ENCODE data around the gene PLEKHH1.
"Not testable (repeated sequence)": the region's sequence is repeated elsewhere in the genome, so short reads cannot be mapped to it uniquely, and the experiment has no call there.

The PLEKHH1 gene

GRCh38 chr14:67529947-67530935 is 2.8 kb upstream of the PLEKHH1 start:
- in situ Hi-C loops (cut with MboI; ENCODE audit: low sequenced_read_pairs), result no loop called here

- in situ Hi-C loops (cut with MboI; ENCODE audit: low sequenced_read_pairs), result no loop called here
These were observed 488 bp upstream of the PLEKHH1 start for GRCh38 chr14:67532606-67532997.

- in situ Hi-C loops (cut with MboI; ENCODE audit: low sequenced_read_pairs), result no loop called here
These were observed 630 bp downstream of the PLEKHH1 start for GRCh38 chr14:67533754-67534085.

GRCh38 chr14:67536087-67536486 is 3.0 kb downstream of the PLEKHH1 start:
- in situ Hi-C loops (cut with MboI; ENCODE audit: low sequenced_read_pairs), result no loop called here

GRCh38 chr14:67537736-67538135 is 4.6 kb downstream of the PLEKHH1 start:
- in situ Hi-C loops (cut with MboI; ENCODE audit: low sequenced_read_pairs), result no loop called here

- in situ Hi-C loops (cut with MboI; ENCODE audit: low sequenced_read_pairs), result no loop called here
These were observed 5.4 kb downstream of the PLEKHH1 start for GRCh38 chr14:67538501-67538900.

GRCh38 chr14:67539116-67539515 is 6.0 kb downstream of the PLEKHH1 start:
- in situ Hi-C loops (cut with MboI; ENCODE audit: low sequenced_read_pairs), result no loop called here

- in situ Hi-C loops (cut with MboI; ENCODE audit: low sequenced_read_pairs), result no loop called here
These were observed 8.6 kb downstream of the PLEKHH1 start for GRCh38 chr14:67541448-67542387.

- in situ Hi-C loops (cut with MboI; ENCODE audit: low sequenced_read_pairs), result not testable (repeated sequence)
These were observed 9.5 kb downstream of the PLEKHH1 start for GRCh38 chr14:67542620-67543019.

GRCh38 chr14:67544590-67544989 is 11.5 kb downstream of the PLEKHH1 start:
- in situ Hi-C loops (cut with MboI; ENCODE audit: low sequenced_read_pairs), result no loop called here

- in situ Hi-C loops (cut with MboI; ENCODE audit: low sequenced_read_pairs), result no loop called here
These were observed 14.2 kb downstream of the PLEKHH1 start for GRCh38 chr14:67547224-67547780.

GRCh38 chr14:67549734-67550133 is 16.6 kb downstream of the PLEKHH1 start:
- in situ Hi-C loops (cut with MboI; ENCODE audit: low sequenced_read_pairs), result no loop called here

GRCh38 chr14:67551123-67551522 is 18.0 kb downstream of the PLEKHH1 start:
- in situ Hi-C loops (cut with MboI; ENCODE audit: low sequenced_read_pairs), result no loop called here

GRCh38 chr14:67551940-67552339 is 18.9 kb downstream of the PLEKHH1 start:
- in situ Hi-C loops (cut with MboI; ENCODE audit: low sequenced_read_pairs), result no loop called here

- in situ Hi-C loops (cut with MboI; ENCODE audit: low sequenced_read_pairs), result no loop called here
These were observed 20.5 kb downstream of the PLEKHH1 start for GRCh38 chr14:67553547-67553946.

GRCh38 chr14:67554341-67554740 is 21.3 kb downstream of the PLEKHH1 start:
- in situ Hi-C loops (cut with MboI; ENCODE audit: low sequenced_read_pairs), result no loop called here

- in situ Hi-C loops (cut with MboI; ENCODE audit: low sequenced_read_pairs), result no loop called here
These were observed 22.5 kb downstream of the PLEKHH1 start for GRCh38 chr14:67555518-67556090.

- in situ Hi-C loops (cut with MboI; ENCODE audit: low sequenced_read_pairs), result no loop called here
These were observed 23.6 kb downstream of the PLEKHH1 start for GRCh38 chr14:67556671-67557070.

GRCh38 chr14:67557118-67557517 is 24.0 kb downstream of the PLEKHH1 start:
- in situ Hi-C loops (cut with MboI; ENCODE audit: low sequenced_read_pairs), result no loop called here

GRCh38 chr14:67557656-67558055 is 24.6 kb downstream of the PLEKHH1 start:
- in situ Hi-C loops (cut with MboI; ENCODE audit: low sequenced_read_pairs), result no loop called here

GRCh38 chr14:67559639-67560038 is 26.5 kb downstream of the PLEKHH1 start:
- in situ Hi-C loops (cut with MboI; ENCODE audit: low sequenced_read_pairs), result no loop called here

Measured in hTERT RPE-1 (cell line).